Choroid plexus epithelial cell (primary cell): Measurements from ENCODE around the gene LIN7A.
"Not testable (repeated sequence)": the region's sequence is repeated elsewhere in the genome, so short reads cannot be mapped to it uniquely, and the experiment has no call there.

Source experiments
- DNase-seq: peaks from one replicate; pipeline ENCODE4 v3.0.0-alpha.2; 2010; ENCODE audit warnings: low read depth
- H3K4me3 ChIP-seq: 2 replicates; pipeline ENCODE4 v1.5.1; 2011; ENCODE audit warnings: low read depth, mild to moderate bottlenecking, control low read depth, low read length, moderate library complexity
- CTCF ChIP-seq: conservative IDR thresholded peaks from 2 replicates; pipeline ENCODE4 v1.5.1; 2011; ENCODE audit warnings: low read depth, mild to moderate bottlenecking, control low read depth, inconsistent platforms, low read length, moderate library complexity

LIN7A gene

DNA sequence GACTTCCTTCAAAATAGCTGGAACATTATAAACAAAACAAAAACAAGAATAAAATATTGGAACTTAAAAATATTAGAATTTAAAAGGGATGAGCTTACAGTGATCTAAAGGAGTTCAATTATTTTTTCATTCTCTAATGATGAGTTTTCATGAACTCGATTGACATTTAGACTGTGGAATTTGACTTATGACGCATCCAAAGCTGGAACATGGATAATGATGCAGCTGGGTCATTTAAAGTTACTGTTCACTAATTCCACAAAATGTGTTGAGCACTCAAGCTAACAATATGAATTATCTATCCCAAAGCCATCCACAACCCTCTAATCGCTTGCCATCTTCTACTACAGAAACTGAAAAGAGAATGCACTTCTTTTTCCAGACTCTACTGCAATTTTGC lies 42.5 kb downstream of the LIN7A start:
- no peak for TF ChIP-seq CTCF
- DNase-seq: no peak
- H3K4me3 ChIP-seq: no peak overlapping the region

GRCh38 chr12:80894179-80894578 lies 43.6 kb downstream of the LIN7A start:
- TF ChIP-seq CTCF: no peak
- DNase-seq: no peak
- no peak overlapping the region for H3K4me3 ChIP-seq

DNA sequence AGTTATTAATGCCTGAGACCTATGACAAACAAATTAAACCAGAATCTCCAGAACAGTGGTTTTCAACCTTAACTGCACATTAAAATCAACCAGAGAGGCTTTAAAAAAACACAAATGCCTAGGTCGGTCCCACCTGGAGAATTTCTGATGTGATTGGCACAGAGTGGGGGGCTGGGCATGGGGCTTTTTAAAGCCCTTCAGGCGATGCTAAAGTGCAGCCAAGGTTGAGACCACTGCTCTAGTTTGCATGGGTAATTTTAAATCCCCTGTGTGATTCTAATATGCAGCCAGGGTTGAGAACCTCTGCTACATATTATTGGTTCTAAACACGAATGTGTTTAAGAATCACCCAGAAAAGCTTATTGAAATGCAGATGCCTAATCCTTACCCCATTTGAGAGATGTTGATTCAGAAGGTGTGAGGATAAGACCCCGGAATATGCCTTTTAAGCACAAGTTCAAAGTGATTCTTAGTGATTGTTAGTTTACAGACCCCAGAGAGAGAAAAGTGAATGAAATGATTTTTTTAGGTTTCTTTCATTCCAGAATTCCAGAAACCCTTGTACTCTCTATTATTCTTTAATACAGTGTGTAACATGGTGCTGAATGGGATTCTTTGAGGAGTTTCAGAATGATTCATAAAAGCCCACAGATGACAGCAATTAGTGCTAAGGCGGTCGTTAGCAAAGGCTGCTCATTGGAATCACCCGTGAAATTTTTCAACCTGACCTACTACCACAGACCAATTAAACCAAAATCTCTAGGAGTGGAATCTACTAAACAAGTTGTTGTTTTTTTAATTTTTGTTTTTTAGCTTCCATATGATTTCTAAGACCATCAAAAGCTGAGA lies 44.9 kb downstream of the LIN7A start:
- H3K4me3 ChIP-seq: no peak overlapping the region
- no peak for DNase-seq
- TF ChIP-seq CTCF: no peak

DNA sequence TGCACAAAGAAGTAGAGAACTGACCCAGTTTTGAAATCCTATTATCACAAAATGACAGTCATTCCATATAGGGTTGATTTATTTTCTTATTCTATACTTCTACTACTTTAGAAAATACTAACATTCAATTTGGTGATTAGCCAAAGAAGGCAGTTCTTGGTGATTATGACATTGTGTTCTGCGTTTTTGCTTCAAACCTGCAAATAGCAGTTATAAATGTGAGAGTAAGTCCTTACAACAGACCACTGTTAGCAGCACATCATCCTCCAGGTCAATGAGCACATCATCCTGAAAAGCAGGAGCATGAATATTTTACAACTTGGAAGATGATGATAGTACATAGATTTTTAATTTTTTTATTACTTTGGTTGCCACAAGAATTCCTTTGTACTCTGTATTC lies 53.1 kb downstream of the LIN7A start:
- H3K4me3 ChIP-seq: no peak overlapping the region
- DNase-seq: no peak
- TF ChIP-seq CTCF: no peak

DNA sequence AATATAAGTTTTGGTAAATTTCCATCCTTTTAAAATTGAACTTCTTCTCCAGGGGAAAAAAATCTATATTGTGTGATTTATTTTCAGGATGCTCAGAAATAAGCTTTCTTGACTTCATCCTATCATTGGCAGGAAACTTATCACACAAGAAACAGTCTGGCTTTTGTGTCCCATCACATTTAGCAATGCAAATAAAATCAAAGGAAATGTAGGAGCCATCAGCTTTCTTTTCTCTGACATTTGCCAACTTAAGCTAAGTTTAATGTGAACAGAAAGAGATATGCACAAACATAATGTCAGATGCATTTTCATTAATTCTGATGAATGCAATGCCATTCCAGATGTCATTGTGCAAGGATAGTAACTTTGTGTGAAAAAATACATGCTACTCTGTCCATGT lies 56.6 kb downstream of the LIN7A start:
- no peak for DNase-seq
- H3K4me3 ChIP-seq: no peak overlapping the region
- no peak for TF ChIP-seq CTCF

DNA sequence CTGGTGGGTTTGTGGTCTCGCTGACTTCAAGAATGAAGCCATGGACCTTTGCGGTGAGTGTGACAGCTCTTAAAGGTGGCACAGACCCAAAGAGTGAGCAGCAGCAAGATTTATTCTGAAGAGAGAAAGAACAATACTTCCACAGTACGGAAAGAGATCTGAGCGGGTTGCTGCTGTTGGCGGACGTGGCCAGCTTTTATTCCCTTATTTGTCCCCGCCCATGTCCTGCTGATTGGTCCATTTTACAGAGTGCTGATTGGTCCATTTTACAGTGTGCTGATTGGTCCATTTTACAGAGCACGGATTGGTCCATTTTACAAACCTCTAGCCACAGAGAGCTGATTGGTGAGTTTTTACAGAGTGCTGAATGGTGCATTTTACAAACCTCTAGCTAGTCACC lies 59.3 kb downstream of the LIN7A start:
- not testable (repeated sequence) for DNase-seq, H3K4me3 ChIP-seq

- H3K4me3 ChIP-seq: no peak overlapping the region
- no peak for TF ChIP-seq CTCF
- DNase-seq: peak; percentile 66
Measured at GRCh38 chr12:80877721-80878265, 59.9 kb downstream of the LIN7A start.
